ENCODE results near the gene YJEFN3.

- no peak for TF ChIP-seq CTCF (conservative IDR thresholded peaks at IDR 0.05)
- TF ChIP-seq EZH2 (IDR thresholded peaks at IDR 0.05; ENCODE audit: low read depth): no peak
Measured at GRCh38 chr19:19506592-19506991, 22.1 kb upstream of the YJEFN3 start.

Measured in PC-9 (cell line).